Regular cardiac myocyte (primary cell): ENCODE measurements around the gene NAT9. TPM values are rescaled to one million over a fixed set of nuclear protein-coding genes. Genes with fewer than 3 reads are reported as not detected.

Source experiments
- total RNA-seq: library from RNA; depleted of rRNA; stranded (reverse); fragments of >200 nt; gene quantifications from 2 replicates; pipeline ENCODE4 v1.2.3, GENCODE V29; 2014

NAT9 gene
- 28.0 and 35.5 TPM in 2 replicates for total RNA-seq

DNA sequence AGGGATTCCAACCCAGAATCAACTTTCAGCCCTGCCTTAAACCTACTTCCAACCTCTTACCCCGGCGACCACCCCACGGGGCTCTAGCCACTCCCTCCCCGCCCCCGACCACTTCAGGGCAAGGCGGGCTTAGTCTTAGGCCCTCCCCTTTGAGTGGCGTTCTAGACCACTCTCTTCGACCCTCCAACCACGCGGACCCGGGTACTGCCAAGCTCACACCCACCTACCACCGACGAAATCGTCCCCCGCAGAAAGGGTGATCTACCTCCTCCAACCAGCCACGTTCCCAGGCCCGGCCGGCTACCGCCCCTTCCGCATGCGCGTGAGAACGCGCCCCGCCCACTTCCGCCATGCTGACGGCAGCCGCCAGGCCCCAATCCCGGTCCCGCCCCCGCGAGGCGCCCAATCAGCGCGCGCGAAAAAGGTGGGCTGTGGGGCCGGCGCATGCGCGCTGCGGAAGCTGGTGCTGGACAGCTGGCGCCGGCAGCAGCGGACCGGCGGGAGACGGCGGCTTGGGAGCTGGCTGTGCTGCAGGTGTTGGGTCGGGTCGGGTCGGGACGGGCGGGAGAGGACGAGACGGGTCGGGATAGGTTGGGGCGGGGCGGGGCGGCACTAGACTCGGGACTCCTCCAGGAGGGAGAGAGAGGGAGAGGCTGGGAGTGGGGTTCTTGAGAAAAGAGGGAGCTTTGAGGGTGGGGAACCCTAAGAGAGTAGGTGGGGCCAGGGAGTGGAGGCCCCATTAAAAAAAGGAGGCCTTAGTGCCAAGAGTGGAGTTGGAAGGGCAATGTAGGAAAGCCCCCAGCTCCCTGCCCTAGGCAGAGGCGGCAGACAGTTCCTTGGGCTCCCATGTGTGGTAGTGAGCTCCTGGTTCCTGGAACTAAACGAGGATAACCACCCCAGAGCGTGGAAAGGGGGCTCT lies at the start of gene NAT9:
Gene NAT9, minus strand, starts transcription at position 302 of the 919 bp plus-strand sequence. CDS start 647 bp downstream, outside the sequence.

DNA sequence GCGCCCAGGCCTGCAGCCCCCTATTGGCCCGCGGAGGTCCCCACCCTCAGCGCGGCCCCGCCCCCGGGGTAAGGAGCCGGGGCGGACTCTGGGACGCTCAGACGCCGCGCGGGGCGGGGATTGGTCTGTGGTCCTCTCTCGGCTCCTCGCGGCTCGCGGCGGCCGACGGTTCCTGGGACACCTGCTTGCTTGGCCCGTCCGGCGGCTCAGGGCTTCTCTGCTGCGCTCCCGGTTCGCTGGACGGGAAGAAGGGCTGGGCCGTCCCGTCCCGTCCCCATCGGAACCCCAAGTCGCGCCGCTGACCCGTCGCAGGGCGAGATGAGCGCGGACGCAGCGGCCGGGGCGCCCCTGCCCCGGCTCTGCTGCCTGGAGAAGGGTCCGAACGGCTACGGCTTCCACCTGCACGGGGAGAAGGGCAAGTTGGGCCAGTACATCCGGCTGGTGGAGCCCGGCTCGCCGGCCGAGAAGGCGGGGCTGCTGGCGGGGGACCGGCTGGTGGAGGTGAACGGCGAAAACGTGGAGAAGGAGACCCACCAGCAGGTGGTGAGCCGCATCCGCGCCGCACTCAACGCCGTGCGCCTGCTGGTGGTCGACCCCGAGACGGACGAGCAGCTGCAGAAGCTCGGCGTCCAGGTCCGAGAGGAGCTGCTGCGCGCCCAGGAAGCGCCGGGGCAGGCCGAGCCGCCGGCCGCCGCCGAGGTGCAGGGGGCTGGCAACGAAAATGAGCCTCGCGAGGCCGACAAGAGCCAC lies 27.4 kb downstream of the NAT9 start, which contains the start of gene NHERF1:
Gene NHERF1, plus strand, starts transcription at position 100 of the 750 bp plus-strand sequence. Its CDS starts 219 bp downstream, at position 319.

GRCh38 chr17:74736513-74737298 lies 39.4 kb downstream of the NAT9 start, which contains the start of gene RAB37:
RAB37 (plus strand) TSS chr17:74737256; CDS start chr17:74737273, 17 bp downstream.

Other genes with a start within 250 kb of the NAT9 start
- gene CD300LB, start 244.9 kb downstream of the NAT9 start, total RNA-seq = not detected in 2 replicates
- gene CD300C, start 230.2 kb downstream of the NAT9 start, total RNA-seq = 0.19 TPM in 1 of 2 replicates, not detected in the other
- not detected in 2 replicates for gene CD300H, start 208.8 kb downstream of the NAT9 start, total RNA-seq
- not detected in 2 replicates for gene CD300LD, start 184.1 kb downstream of the NAT9 start, total RNA-seq
- not detected in 2 replicates for gene CD300E, start 152.6 kb downstream of the NAT9 start, total RNA-seq
- not detected in 2 replicates for gene CD300LF, start 63.4 kb downstream of the NAT9 start, total RNA-seq
- under 0.01 and 0.19 TPM in 2 replicates for gene RAB37, start 39.1 kb downstream of the NAT9 start, total RNA-seq
- gene NHERF1, start 27.7 kb downstream of the NAT9 start, total RNA-seq = 3.4 and 10.7 TPM in 2 replicates
- 0.19 and 0.28 TPM in 2 replicates for gene GRIN2C, start 83.5 kb upstream of the NAT9 start, total RNA-seq
- 31.4 and 47.6 TPM in 2 replicates for gene FDXR, start 96.6 kb upstream of the NAT9 start, total RNA-seq
- not detected in 2 replicates for gene FADS6, start 117.3 kb upstream of the NAT9 start, total RNA-seq
- under 0.01 TPM in 1 of 2 replicates, not detected in the other for gene USH1G, start 146.9 kb upstream of the NAT9 start, total RNA-seq
- not detected in 2 replicates for gene OTOP2, start 147.9 kb upstream of the NAT9 start, total RNA-seq
- not detected in 2 replicates for gene OTOP3, start 159.6 kb upstream of the NAT9 start, total RNA-seq
- gene HID1, start 196.4 kb upstream of the NAT9 start, total RNA-seq = 1.4 and 5.8 TPM in 2 replicates
- 17.5 and 25.1 TPM in 2 replicates for gene CDR2L, start 211.3 kb upstream of the NAT9 start, total RNA-seq
- gene MRPL58, start 236.3 kb upstream of the NAT9 start, total RNA-seq = 27.9 and 47.0 TPM in 2 replicates